OCI-LY1 (cell line): Measurements from ENCODE around the gene PRR33.

Experiments
- EZH2 ChIP-seq: fragments of 200-600 bp; sonication (generic), shearing (Covaris generic); IDR thresholded peaks from 2 replicates; pipeline ENCODE4 v1.8.0; 2017; ENCODE audit warnings: borderline replicate concordance, mixed run types, mild to moderate bottlenecking, antibody characterized with exemption, low read length, moderate library complexity, mixed read lengths
- TF ChIP-seq, protein P1 (sequence below): fragments of 200-600 bp; sonication (generic), shearing (Covaris generic); IDR thresholded peaks from 2 replicates; pipeline ENCODE4 v1.5.1; 2017; ENCODE audit warnings: mild to moderate bottlenecking, antibody characterized with exemption, low read length, moderate library complexity, mixed read lengths

DNA sequence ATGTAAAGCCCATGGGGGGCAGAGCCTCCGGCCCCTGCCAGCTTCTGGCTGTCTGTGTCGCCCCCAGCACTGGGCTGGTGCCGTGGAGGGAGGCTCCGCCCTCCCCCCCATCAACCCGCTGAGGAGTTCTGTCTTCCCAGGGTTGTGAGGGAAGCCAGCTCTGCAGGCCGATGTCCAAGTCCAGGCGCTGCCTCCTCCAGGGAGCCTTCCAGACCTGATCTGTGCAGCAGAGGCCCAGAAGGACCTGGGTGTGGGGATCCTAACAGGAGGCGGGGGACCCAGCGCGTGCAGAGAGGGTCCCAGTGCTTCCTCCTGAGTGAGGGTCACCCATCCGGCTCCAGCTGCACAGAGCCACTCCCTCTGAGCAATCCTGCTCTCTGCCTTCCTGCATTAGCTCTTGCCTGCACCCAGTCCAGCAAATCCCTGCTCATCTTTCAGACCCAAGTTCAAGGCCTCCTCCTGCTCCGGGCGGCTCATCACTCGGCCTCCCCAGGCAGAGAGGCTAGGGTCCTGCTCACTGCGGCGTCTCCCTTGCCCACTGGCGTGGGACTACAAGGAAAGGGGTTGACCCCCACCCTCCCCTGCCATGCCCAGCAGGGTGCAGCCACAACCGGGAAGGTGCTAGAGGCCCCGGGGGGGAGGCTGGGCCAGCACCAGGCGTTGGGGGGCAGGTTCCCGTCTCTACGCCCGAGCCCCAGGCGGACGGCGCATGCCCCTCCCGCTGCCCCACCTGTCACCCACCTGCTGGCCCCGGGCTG, 16.4 kb downstream of the PRR33 start:
- TF ChIP-seq EZH2, result no peak
- TF ChIP-seq, protein P1, sequence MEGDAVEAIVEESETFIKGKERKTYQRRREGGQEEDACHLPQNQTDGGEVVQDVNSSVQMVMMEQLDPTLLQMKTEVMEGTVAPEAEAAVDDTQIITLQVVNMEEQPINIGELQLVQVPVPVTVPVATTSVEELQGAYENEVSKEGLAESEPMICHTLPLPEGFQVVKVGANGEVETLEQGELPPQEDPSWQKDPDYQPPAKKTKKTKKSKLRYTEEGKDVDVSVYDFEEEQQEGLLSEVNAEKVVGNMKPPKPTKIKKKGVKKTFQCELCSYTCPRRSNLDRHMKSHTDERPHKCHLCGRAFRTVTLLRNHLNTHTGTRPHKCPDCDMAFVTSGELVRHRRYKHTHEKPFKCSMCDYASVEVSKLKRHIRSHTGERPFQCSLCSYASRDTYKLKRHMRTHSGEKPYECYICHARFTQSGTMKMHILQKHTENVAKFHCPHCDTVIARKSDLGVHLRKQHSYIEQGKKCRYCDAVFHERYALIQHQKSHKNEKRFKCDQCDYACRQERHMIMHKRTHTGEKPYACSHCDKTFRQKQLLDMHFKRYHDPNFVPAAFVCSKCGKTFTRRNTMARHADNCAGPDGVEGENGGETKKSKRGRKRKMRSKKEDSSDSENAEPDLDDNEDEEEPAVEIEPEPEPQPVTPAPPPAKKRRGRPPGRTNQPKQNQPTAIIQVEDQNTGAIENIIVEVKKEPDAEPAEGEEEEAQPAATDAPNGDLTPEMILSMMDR, result no peak
